ENCODE measurements around the gene EIF4A3. TPM values are rescaled to one million over a fixed set of nuclear protein-coding genes. Genes with fewer than 3 reads are reported as not detected.

The EIF4A3 gene
- total RNA-seq, 2 donors from 2014 or later, result 99.8 to 114 TPM

DNA sequence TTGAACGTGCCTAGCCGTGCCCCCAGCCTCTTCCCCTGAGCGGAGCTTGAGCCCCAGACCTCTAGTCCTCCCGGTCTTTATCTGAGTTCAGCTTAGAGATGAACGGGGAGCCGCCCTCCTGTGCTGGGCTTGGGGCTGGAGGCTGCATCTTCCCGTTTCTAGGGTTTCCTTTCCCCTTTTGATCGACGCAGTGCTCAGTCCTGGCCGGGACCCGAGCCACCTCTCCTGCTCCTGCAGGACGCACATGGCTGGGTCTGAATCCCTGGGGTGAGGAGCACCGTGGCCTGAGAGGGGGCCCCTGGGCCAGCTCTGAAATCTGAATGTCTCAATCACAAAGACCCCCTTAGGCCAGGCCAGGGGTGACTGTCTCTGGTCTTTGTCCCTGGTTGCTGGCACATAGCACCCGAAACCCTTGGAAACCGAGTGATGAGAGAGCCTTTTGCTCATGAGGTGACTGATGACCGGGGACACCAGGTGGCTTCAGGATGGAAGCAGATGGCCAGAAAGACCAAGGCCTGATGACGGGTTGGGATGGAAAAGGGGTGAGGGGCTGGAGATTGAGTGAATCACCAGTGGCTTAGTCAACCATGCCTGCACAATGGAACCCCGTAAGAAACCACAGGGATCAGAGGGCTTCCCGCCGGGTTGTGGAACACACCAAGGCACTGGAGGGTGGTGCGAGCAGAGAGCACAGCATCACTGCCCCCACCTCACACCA, 44.8 kb downstream of the EIF4A3 start:
- H3K4me1 ChIP-seq, result no peaks in the 10 kb centered on the region
- peak overlapping the region; percentile 56 for H3K27ac ChIP-seq
- DNase-seq, result peak; percentile 29
- peak overlapping the region; percentile 92 to 94 for H3K9ac ChIP-seq (ENCODE audit: low read depth in 2 of 2, low read length in 2 of 2)
- intact Hi-C loops (cut with DNase I), result no loop called here
- H3K4me3 ChIP-seq, result peak overlapping the region; percentile 96
- H3K36me3 ChIP-seq, result no peaks in the 10 kb centered on the region
- H3K27me3 ChIP-seq, result no peaks in the 10 kb centered on the region
- no peaks in the 10 kb centered on the region for H3K9me3 ChIP-seq
- TF ChIP-seq CTCF (IDR thresholded peaks at IDR 0.05), result no peak

DNA sequence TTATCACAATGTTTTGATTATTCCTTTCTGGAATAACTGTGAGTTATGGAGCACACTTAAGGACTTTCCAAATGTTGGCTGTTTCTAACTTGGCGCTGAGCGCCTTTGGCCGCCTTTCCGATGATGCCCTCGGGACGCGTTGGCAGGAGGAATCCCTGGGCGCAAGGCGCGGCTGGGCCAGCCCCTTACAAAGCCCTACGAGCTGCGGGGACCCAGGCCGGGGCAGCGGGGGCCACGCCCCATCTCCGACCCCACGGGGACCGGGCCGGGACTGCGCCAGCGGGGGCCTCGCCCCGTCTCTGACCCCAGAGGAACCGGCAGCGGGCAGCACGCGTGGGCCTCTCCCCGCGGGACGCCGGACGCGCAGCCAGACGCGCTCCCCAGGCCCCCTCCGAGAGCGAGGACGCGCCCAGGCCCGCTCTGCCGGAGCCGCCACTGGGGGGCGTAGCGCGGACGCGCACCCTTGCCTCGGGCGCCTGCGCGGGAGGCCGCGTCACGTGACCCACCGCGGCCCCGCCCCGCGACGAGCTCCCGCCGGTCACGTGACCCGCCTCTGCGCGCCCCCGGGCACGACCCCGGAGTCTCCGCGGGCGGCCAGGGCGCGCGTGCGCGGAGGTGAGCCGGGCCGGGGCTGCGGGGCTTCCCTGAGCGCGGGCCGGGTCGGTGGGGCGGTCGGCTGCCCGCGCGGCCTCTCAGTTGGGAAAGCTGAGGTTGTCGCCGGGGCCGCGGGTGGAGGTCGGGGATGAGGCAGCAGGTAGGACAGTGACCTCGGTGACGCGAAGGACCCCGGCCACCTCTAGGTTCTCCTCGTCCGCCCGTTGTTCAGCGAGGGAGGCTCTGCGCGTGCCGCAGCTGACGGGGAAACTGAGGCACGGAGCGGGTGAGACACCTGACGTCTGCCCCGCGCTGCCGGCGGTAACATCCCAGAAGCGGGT, 45.6 kb downstream of the EIF4A3 start, which contains the start of gene GAA:
Gene GAA (plus strand): TSS at position 571 of the 935 bp plus-strand sequence. CDS start 3,006 bp downstream, outside the sequence.
- peak within 1 kb of the TSS; percentile 92 to 94 for H3K9ac ChIP-seq (ENCODE audit: low read depth in 2 of 2, low read length in 2 of 2)
- intact Hi-C loops (cut with DNase I), result no loop called here
- no peaks in the 10 kb centered on the region for H3K9me3 ChIP-seq
- H3K36me3 ChIP-seq, result no peaks in the 10 kb centered on the region
- peak; percentile 80 for TF ChIP-seq CTCF (IDR thresholded peaks at IDR 0.05)
- no peaks in the 10 kb centered on the region for H3K4me1 ChIP-seq
- H3K27ac ChIP-seq, result peak within 1 kb of the TSS; percentile 56
- peak; percentile 83 for DNase-seq
- peak within 1 kb of the TSS; percentile 96 for H3K4me3 ChIP-seq
- no peaks in the 10 kb centered on the region for H3K27me3 ChIP-seq

DNA sequence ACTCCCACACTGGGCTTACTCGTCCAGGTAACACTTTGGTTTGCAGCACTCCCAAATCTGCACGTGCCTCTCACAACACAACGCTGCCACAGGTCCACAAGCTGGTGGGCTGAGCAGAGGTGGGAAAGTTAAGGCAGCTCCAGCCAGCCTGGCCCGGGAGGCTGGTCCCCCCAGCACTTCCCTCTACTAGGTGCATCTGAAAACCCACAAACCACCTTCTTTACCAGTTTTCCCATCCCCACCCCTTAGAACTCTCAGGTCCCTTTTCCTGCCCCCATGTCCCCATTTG, 46.9 kb downstream of the EIF4A3 start:
- DNase-seq, result no peak
- no peak for TF ChIP-seq CTCF (IDR thresholded peaks at IDR 0.05)
- H3K9ac ChIP-seq (ENCODE audit: low read depth in 2 of 2, low read length in 2 of 2), result no peak overlapping the region
- H3K36me3 ChIP-seq, result no peaks in the 10 kb centered on the region
- intact Hi-C loops (cut with DNase I), result no loop called here
- H3K9me3 ChIP-seq, result no peaks in the 10 kb centered on the region
- no peak overlapping the region for H3K4me3 ChIP-seq
- H3K27me3 ChIP-seq, result no peaks in the 10 kb centered on the region
- no peaks in the 10 kb centered on the region for H3K4me1 ChIP-seq
- no peak overlapping the region for H3K27ac ChIP-seq

DNA sequence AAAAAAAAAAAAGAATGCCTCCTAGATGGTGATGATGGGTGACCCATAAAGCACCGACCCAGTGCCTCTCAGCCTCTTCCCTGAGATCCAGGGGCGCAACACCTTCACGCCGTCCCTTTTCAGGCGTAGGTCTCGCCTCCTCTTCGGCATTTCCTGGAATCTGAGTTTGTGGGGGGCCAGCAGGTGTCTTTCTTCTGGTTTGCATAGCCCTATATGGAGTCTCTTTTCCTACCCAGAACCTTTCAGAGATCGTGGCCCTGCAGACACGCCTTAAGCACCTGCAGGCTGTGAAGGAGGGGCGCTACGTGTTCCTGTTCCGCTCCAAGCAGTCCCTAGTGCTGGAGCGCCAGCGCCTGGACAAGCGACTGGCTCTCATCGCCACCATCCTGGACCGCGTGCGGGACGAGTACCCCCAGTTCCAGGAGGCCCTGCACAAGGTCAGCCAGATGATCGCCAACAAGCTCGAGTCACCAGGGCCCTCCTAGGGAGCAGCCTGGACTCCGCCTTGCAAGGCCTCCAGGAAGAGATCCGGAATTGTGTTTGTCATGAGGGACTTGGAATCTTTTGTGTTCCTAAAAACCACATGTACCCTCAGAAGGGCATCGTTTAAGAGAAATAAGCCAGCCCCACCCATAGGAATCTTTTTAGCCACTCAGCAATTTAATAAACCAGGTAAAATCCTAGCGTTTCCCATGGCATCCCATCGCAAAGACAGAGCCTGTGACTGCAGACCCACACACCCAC, 47.5 kb downstream of the EIF4A3 start:
- DNase-seq, result no peak

More for the DNA sequence above, 47.5 kb downstream of the EIF4A3 start:
- TF ChIP-seq CTCF (IDR thresholded peaks at IDR 0.05), result no peak
- intact Hi-C loops (cut with DNase I), result no loop called here
- H3K36me3 ChIP-seq, result no peaks in the 10 kb centered on the region
- no peak overlapping the region for H3K4me3 ChIP-seq
- no peak overlapping the region for H3K27ac ChIP-seq
- H3K9ac ChIP-seq (ENCODE audit: low read depth in 2 of 2, low read length in 2 of 2), result no peak overlapping the region
- H3K9me3 ChIP-seq, result no peaks in the 10 kb centered on the region
- H3K27me3 ChIP-seq, result no peaks in the 10 kb centered on the region
- no peaks in the 10 kb centered on the region for H3K4me1 ChIP-seq

Data from colonic mucosa (tissue), 4 donors.